ENCODE results near the gene TNFRSF9. TPM values are rescaled to one million over a fixed set of nuclear protein-coding genes. Genes with fewer than 3 reads are reported as not detected.

Gene TNFRSF9
- polyA plus RNA-seq, 1 of the 3 experiments (the other 2 are of a cell fraction): 2.9 TPM

DNA sequence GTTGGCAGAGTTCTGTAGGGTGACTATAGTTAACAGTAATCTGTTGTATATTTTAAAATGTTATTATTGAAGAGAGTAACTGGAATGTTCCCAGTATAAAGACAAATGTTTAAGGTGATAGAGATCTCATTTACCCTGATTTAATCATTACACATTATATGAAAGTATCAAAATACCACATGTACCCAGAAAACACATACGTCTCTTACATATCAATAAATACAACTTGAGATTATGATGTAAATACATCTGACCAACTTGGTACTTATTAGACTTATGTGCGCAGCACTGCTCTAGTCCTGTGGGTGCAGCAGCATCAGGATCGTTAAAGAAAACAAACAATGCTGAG is 20.2 kb upstream of the TNFRSF9 start:
- Histone ChIP-seq H3K9me3 (no peaks in the 10 kb centered on the region), H2AFZ (ENCODE audit: low read depth) (peak overlapping the region; percentile 93), H3K4me3 (ENCODE audit: low read depth in 2 of 2, low read length in 1 of 2) (peak overlapping the region; percentile 72 to 75), H3K4me2 (peak overlapping the region; percentile 78), H3K9ac (peak overlapping the region; percentile 89), H3K27me3 (ENCODE audit: insufficient read depth) (no peaks in the 10 kb centered on the region), H3K9me2 (no peaks in the 10 kb centered on the region), H3K79me2 (ENCODE audit: insufficient read depth) (peaks cover 41% of the 10 kb centered on the region), H3F3A (replicated peaks; ENCODE audit: insufficient read depth) (peaks cover 17% of the 10 kb centered on the region), H3K27ac (ENCODE audit: low read depth in 2 of 2, low read length in 1 of 2) (peak overlapping the region; percentile 79 to 90), H4K20me1 (ENCODE audit: insufficient read depth) (no peaks in the 10 kb centered on the region), H3K36me3 (replicated peaks in 1 of 2; ENCODE audit: control insufficient read depth in 1 of 2, insufficient read depth in 2 of 2, low read length in 1 of 2) (peaks cover 19 to 22% of the 10 kb centered on the region in 2 experiments), H3K4me1 (ENCODE audit: control insufficient read depth in 1 of 2, insufficient read depth in 2 of 2, low read depth in 1 of 2, low read length in 1 of 2) (peaks cover 0 to 4% of the 10 kb centered on the region in 2 experiments; a peak in 2 of 4 replicates)
- POLR2A ChIA-PET: interaction anchor here (0.6 to 1.4 kb wide), 4 partner anchors 14 to 293 kb away, joined by 3 to 8 read pairs (median 6); no protein-coding TSS in a partner anchor
- no peak for DNase-seq
- TF ChIP-seq MXI1 (IDR thresholded peaks at IDR 0.05; ENCODE audit: low read depth, low read length): no peak
- TF ChIP-seq REST (IDR thresholded peaks at IDR 0.05; ENCODE audit: low read depth, low read length): no peak
- TF ChIP-seq ZBTB33 (IDR thresholded peaks at IDR 0.05; ENCODE audit: borderline replicate concordance, low read depth): no peak
- WGBS (ENCODE audit: low lambda C conversion rate): 2% methylated on average over 3 of the region's 3 CpGs
- CTCF ChIA-PET: interaction anchor here (0.7 to 3.1 kb wide), 3 partner anchors 15 to 353 kb away, joined by 3 to 17 read pairs (median 3); no protein-coding TSS in a partner anchor

DNA sequence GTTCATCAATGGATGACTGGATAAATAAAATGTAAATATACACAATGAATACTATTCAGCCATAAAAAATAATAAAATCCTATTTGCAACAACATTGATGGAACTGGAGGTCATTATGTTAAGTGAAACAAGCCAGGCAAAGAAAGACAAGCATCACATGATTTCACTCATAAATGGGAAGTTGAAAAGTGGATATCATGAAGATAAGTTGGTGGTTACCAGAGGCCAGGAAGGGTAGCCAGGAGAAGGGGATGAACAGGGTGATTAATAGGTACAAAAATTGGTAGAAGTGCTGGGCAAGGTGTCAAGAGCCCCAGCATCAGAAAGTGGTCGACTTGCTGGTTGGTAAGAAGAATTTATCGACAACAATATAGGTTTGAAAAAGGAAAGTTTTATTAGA is 19.5 kb upstream of the TNFRSF9 start:
- H3K9me2 ChIP-seq: no peaks in the 10 kb centered on the region
- H3K79me2 ChIP-seq (ENCODE audit: insufficient read depth): peaks cover 34% of the 10 kb centered on the region
- H3K36me3 ChIP-seq (replicated peaks in 1 of 2; ENCODE audit: control insufficient read depth in 1 of 2, insufficient read depth in 2 of 2, low read length in 1 of 2): peaks cover 12 to 21% of the 10 kb centered on the region in 2 experiments
- H3K4me1 ChIP-seq (ENCODE audit: control insufficient read depth in 1 of 2, insufficient read depth in 2 of 2, low read depth in 1 of 2, low read length in 1 of 2): peaks cover 0 to 4% of the 10 kb centered on the region in 2 experiments; a peak in 2 of 4 replicates
- no peaks in the 10 kb centered on the region for H4K20me1 ChIP-seq (ENCODE audit: insufficient read depth)
- TF ChIP-seq CHD2 (IDR thresholded peaks at IDR 0.05; ENCODE audit: low read length, partially characterized antibody) (no peak), RFX5 (IDR thresholded peaks at IDR 0.05; ENCODE audit: low read length) (no peak), POLR2AphosphoS5 (IDR thresholded peaks at IDR 0.05; ENCODE audit: low read depth, low read length) (no peak), REST (IDR thresholded peaks at IDR 0.05; ENCODE audit: low read depth, low read length) (no peak), ELF1 (IDR thresholded peaks at IDR 0.05) (no peak), EZH2phosphoT487 (IDR thresholded peaks at IDR 0.05; ENCODE audit: borderline replicate concordance, low read depth) (no peak), RAD21 (IDR thresholded peaks at IDR 0.05; ENCODE audit: low read length) (no peak)
- 80% methylated on average over 2 of the region's 2 CpGs for WGBS (ENCODE audit: low lambda C conversion rate)
- ChIA-PET CTCF (no interaction called here), POLR2A (no interaction called here)
- peak overlapping the region in 1 of 2 experiments; percentile 75; a peak in 1 of 4 replicates for H3K4me3 ChIP-seq (ENCODE audit: low read depth in 2 of 2, low read length in 1 of 2)
- peaks cover 17% of the 10 kb centered on the region for H3F3A ChIP-seq (replicated peaks; ENCODE audit: insufficient read depth)
- H3K9ac ChIP-seq: no peak overlapping the region; the same call in 1 of the 2 replicates
- no peak overlapping the region for H3K27ac ChIP-seq (ENCODE audit: low read depth in 2 of 2, low read length in 1 of 2)
- H3K4me2 ChIP-seq: peak overlapping the region; percentile 78; the same call in 1 of the 2 replicates
- no peak overlapping the region for H2AFZ ChIP-seq (ENCODE audit: low read depth)
- no peaks in the 10 kb centered on the region for H3K27me3 ChIP-seq (ENCODE audit: insufficient read depth)
- no peak for DNase-seq
- H3K9me3 ChIP-seq: no peaks in the 10 kb centered on the region
